HFFc6 (cell line): ENCODE results near the gene CELF5. TPM values are rescaled to one million over a fixed set of nuclear protein-coding genes. Genes with fewer than 3 reads are reported as not detected.
A peak's percentile ranks its signal among the peaks of the same experiment; 100 is the strongest.
"Not testable (repeated sequence)": the region's sequence is repeated elsewhere in the genome, so short reads cannot be mapped to it uniquely, and the experiment has no call there.

ENCODE experiments used
- DNase-seq: peaks from one replicate; pipeline ENCODE4 v3.0.0-alpha.2; 2018
- H3K27ac Mint-ChIP-seq: 2 replicates; pipeline ENCODE4 v1.8.0; 2020; ENCODE audit warnings: mild to moderate bottlenecking, mixed read lengths
- H3K27me3 Mint-ChIP-seq: 2 replicates; pipeline ENCODE4 v1.8.0; 2021; ENCODE audit warnings: mild to moderate bottlenecking, moderate library complexity, mixed read lengths; ENCODE audit not compliant: insufficient read depth
- H3K36me3 Mint-ChIP-seq: 2 replicates; pipeline ENCODE4 v1.8.0; 2021; ENCODE audit warnings: low read depth, mixed read lengths
- H3K4me1 Mint-ChIP-seq: 2 replicates; pipeline ENCODE4 v1.8.0; 2020; ENCODE audit warnings: low read depth, mixed read lengths
- H3K4me3 Mint-ChIP-seq: 2 replicates; pipeline ENCODE4 v1.8.0; 2020; ENCODE audit warnings: mild to moderate bottlenecking, moderate library complexity, mixed read lengths
- H3K9me3 Mint-ChIP-seq: 2 replicates; pipeline ENCODE4 v1.8.0; 2020; ENCODE audit warnings: mild to moderate bottlenecking, mixed read lengths
- CTCF ChIP-seq: fragments of 200-600 bp; sonication (generic); IDR thresholded peaks from 2 replicates; pipeline ENCODE4 v1.5.0; 2021; ENCODE audit warnings: antibody characterized with exemption, mild to moderate bottlenecking
- total RNA-seq, 6 experiments: library from RNA; stranded (reverse); fragmentation: NEBNext Ultra II Directional; extraction: Animal tissue kit (Norgen Biotek cat#: 25700); gene quantifications; 2 replicates in 1 of 6; 3 replicates in 5 of 6; pipeline ENCODE4 v1.2.3, GENCODE V29; 2021

The CELF5 gene
- total RNA-seq, 6 experiments from 2014 or later: 0.20 to 0.46 (median 0.30) TPM; not detected in 3

GRCh38 chr19:3229346-3229743 is 4.9 kb downstream of the CELF5 start:
- no peak for DNase-seq
- H3K9me3 Mint-ChIP-seq: no peaks in the 10 kb centered on the region
- no peak overlapping the region for H3K4me3 Mint-ChIP-seq
- H3K27ac Mint-ChIP-seq: no peak overlapping the region
- TF ChIP-seq CTCF: no peak
- no peaks in the 10 kb centered on the region for H3K36me3 Mint-ChIP-seq
- H3K4me1 Mint-ChIP-seq: no peaks in the 10 kb centered on the region
- H3K27me3 Mint-ChIP-seq: peaks cover 18% of the 10 kb centered on the region

DNA sequence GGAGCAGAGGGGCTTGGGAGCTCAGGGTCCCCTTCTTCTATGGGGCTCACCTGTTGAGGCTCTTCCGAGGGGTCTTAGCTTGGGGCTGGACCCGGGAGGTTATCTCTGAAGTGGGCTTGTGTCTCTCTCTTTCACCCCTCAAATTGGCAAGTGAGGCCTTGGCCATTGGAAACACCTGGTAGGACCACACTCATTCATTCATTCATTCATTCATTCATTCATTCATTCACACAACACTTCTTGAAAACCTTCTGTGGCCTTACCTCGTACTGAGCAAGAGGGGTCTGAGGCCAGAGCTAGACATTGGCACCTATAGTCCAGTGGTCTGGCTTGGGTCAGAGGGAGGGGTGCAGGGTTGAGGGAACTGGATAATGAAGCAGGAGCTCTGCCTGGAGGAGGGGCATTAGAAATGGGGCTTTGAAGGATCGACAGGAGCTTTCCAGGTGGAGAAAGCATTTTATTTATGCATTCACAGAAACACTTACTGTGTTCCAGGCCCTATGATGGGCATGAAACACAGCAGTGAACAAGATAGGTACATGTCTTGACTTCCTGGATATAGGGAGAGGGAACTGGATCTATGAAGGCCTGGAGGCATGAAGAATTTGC is 5.5 kb downstream of the CELF5 start:
- DNase-seq: no peak
- H3K4me1 Mint-ChIP-seq: no peaks in the 10 kb centered on the region
- TF ChIP-seq CTCF: no peak
- H3K27me3 Mint-ChIP-seq: peaks cover 18% of the 10 kb centered on the region
- H3K27ac Mint-ChIP-seq: no peak overlapping the region
- no peak overlapping the region for H3K4me3 Mint-ChIP-seq
- H3K9me3 Mint-ChIP-seq: no peaks in the 10 kb centered on the region
- H3K36me3 Mint-ChIP-seq: no peaks in the 10 kb centered on the region

DNA sequence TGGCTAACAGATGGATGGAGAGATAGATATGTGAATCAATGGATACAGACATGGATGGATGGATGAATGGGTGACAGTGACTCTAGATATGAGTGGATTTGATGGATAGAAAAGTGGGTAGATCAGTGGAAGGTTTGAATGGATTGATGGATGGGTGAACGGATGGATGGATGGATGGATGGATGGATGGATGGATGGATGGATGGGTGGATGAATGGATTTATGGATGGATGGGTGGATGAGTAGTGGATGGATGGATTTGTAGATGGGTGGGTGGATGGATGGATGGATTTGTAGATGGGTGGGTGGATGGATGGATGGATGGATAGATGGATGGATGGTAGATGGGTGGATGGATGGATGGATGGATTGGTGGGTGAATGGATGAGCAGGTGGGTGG is 6.8 kb downstream of the CELF5 start:
- TF ChIP-seq CTCF: no peak
- H3K27ac Mint-ChIP-seq: no peak overlapping the region
- H3K9me3 Mint-ChIP-seq: no peaks in the 10 kb centered on the region

GRCh38 chr19:3233116-3233515 is 8.7 kb downstream of the CELF5 start:
- no peak for TF ChIP-seq CTCF
- peaks cover 14% of the 10 kb centered on the region for H3K27me3 Mint-ChIP-seq
- DNase-seq: no peak
- H3K27ac Mint-ChIP-seq: no peak overlapping the region
- no peaks in the 10 kb centered on the region for H3K9me3 Mint-ChIP-seq
- no peaks in the 10 kb centered on the region for H3K36me3 Mint-ChIP-seq
- H3K4me1 Mint-ChIP-seq: no peaks in the 10 kb centered on the region
- H3K4me3 Mint-ChIP-seq: no peak overlapping the region

More for the DNA sequence above, 6.8 kb downstream of the CELF5 start:
- peaks cover 18% of the 10 kb centered on the region for H3K27me3 Mint-ChIP-seq
- no peaks in the 10 kb centered on the region for H3K36me3 Mint-ChIP-seq
- no peak for DNase-seq
- no peak overlapping the region for H3K4me3 Mint-ChIP-seq
- H3K4me1 Mint-ChIP-seq: no peaks in the 10 kb centered on the region

GRCh38 chr19:3233831-3234230 is 9.4 kb downstream of the CELF5 start:
- DNase-seq: no peak
- no peak overlapping the region for H3K27ac Mint-ChIP-seq
- H3K27me3 Mint-ChIP-seq: peaks cover 14% of the 10 kb centered on the region
- TF ChIP-seq CTCF: no peak
- H3K9me3 Mint-ChIP-seq: no peaks in the 10 kb centered on the region
- H3K4me3 Mint-ChIP-seq: no peak overlapping the region
- H3K36me3 Mint-ChIP-seq: no peaks in the 10 kb centered on the region
- no peaks in the 10 kb centered on the region for H3K4me1 Mint-ChIP-seq

DNA sequence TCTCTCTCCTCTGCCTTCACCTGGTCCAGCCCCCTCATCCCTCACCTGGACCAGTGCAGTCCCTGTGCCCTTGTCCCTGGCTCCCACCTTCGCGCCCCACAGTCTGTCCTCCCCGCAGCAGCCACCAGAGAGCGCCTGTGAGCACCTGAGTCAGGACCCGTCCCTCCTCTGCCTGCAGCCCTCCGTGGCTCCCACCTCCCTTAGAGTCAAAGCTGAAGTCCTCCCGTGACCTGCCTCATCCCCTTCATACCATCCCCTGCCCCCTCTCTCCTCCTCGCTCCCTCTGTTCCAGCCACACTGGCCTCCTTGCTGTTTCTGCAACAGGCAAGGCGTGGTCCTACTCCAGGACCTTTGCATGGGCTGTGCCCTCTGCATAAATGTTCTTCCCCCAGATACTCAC is 10.3 kb downstream of the CELF5 start:
- H3K9me3 Mint-ChIP-seq: no peaks in the 10 kb centered on the region
- no peak for DNase-seq
- no peaks in the 10 kb centered on the region for H3K4me1 Mint-ChIP-seq
- H3K36me3 Mint-ChIP-seq: no peaks in the 10 kb centered on the region
- H3K4me3 Mint-ChIP-seq: no peak overlapping the region
- no peak overlapping the region for H3K27ac Mint-ChIP-seq
- peaks cover 12% of the 10 kb centered on the region for H3K27me3 Mint-ChIP-seq
- TF ChIP-seq CTCF: peak; percentile 56; the same call in 1 of the 2 replicates

DNA sequence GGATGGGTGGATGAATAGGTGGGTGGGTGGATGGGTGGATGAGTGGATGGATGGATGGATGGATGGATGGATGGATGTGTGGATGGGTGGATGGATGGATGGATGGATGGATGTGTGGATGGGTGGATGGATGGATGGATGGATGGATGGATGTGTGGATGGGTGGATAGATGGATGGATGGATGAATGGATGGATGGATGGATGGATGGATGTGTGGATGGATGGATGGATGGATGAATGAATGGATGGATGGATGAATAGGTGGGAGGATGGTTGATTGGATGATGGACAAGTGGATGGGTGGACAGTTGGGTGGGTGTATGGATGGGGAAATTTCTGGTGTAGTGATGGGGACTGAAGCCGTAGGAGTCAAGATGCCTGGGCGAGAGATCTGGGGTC is 11.1 kb downstream of the CELF5 start:
- H3K27me3 Mint-ChIP-seq: peaks cover 14% of the 10 kb centered on the region
- H3K27ac Mint-ChIP-seq, H3K9me3 Mint-ChIP-seq, H3K36me3 Mint-ChIP-seq, H3K4me1 Mint-ChIP-seq, DNase-seq, H3K4me3 Mint-ChIP-seq: not testable (repeated sequence)
